ENCODE measurements around the gene PRM1. TPM values are rescaled to one million over a fixed set of nuclear protein-coding genes. Genes with fewer than 3 reads are reported as not detected.

PRM1 gene
- total RNA-seq, 2 donors from 2014 or later = not detected

Small RNA genes lying within 50 kb of the gene (microRNA-seq; reads per million reads assigned to microRNA genes)
- 0 reads per million in 2 donors for gene MIR548H2 (ENCODE audit: borderline number of aligned reads in 2 of 2, borderline replicate concordance in 1 of 2)

Other genes with a start within 250 kb of the PRM1 start
- 1 to 10 TPM; 4.7 to 5.5 TPM for gene SOCS1, start 25.1 kb downstream of the PRM1 start, total RNA-seq
- gene TNP2, start 12.0 kb downstream of the PRM1 start, total RNA-seq = not detected
- gene PRM3, start 7.7 kb downstream of the PRM1 start, total RNA-seq = not detected
- gene PRM2, start 4.8 kb downstream of the PRM1 start, total RNA-seq = not detected
- under 1 TPM in 1 of 2 donors, not detected in 1; 0.85 TPM for gene RMI2, start 64.1 kb upstream of the PRM1 start, total RNA-seq

All from right atrium auricular region (tissue), 2 donors.